ENCODE measurements around the gene SLC41A2. TPM values are rescaled to one million over a fixed set of nuclear protein-coding genes. Genes with fewer than 3 reads are reported as not detected.

SLC41A2 gene
- total and polyA plus RNA-seq, 9 of the 15 experiments (the other 6 are each of a cell fraction or from before 2014, with no cell fraction given), result 0.01 to 0.89 (median 0.16) TPM; not detected in 1

DNA sequence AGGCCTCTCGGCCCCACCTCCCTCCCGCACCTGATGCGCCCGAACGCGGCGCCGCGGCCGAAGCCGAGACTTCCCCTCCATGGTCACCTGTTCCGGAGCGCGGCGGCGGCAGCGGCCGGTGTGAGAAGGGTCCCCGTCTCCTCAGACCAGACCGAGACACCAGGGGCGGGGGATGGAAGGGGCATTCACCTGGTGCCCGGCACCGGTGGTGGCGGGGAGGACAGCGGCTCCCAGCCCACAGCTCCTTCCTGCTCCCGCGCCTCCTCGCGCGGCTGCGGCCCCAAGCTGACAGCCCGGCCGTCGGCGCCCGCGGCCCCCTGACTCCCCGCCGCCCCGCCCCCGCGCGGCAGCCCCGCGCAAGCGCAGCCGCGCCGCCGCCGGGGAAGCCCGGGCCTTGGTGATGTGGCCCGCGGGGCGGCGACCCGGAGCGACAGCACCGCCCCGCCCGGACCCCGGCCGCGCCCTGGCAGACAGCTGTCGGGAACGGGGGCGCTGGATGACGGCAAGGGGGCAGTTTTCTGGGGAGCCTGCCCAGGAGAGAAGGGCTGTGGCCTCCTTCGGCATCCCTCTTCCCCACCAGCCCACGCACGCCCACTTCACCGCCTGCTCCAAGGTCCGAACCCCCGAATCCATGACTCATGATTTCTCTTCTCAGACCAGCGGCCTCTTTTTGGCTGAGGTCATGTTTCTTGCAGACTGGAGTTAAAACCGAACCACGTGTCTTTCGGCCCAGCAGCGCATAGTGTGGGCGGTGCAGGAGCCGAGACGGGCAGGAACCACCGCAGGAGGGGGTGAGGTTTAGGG, at the start of gene SLC41A2 (continued):
- peak in 1 of 3 experiments; percentile 34 for TF ChIP-seq YY1 (IDR thresholded peaks at IDR 0.05; ENCODE audit: borderline replicate concordance in 1 of 3, control insufficient read depth in 1 of 3, extremely low read depth in 1 of 3, insufficient read depth in 3 of 3, insufficient read length in 1 of 3, insufficient replicate concordance in 2 of 3, low read depth in 1 of 3, low read length in 2 of 3)
- TF ChIP-seq JUND (IDR thresholded peaks at IDR 0.05; ENCODE audit: borderline replicate concordance, low read depth, low read length), result peak; percentile 80
- TF ChIP-seq JUND (tag; IDR thresholded peaks at IDR 0.05; ENCODE audit: borderline replicate concordance, low read depth, low read length), result peak; percentile 37; the same call in 1 of the 3 replicates
- TF ChIP-seq JUN (IDR thresholded peaks at IDR 0.05; ENCODE audit: borderline replicate concordance, low read depth, low read length), result 0 out of 2 replicates have a peak, but pooled peaks have one; percentile 60
- no peak for TF ChIP-seq JUN (CRISPR knock-in tag; IDR thresholded peaks at IDR 0.05; ENCODE audit: borderline replicate concordance)
- TF ChIP-seq EGR1 (conservative IDR thresholded peaks at IDR 0.05), result peak; percentile 100
- no peak for TF ChIP-seq SMARCC2 (IDR thresholded peaks at IDR 0.05; ENCODE audit: low read depth)
- TF ChIP-seq TAF15 (IDR thresholded peaks at IDR 0.05; ENCODE audit: low read depth, low read length), result no peak
- TF ChIP-seq CBFA2T2 (conservative IDR thresholded peaks at IDR 0.05), result peak; percentile 29; the same call in 1 of the 2 replicates
- TF ChIP-seq PHF8 (IDR thresholded peaks at IDR 0.05; ENCODE audit: borderline replicate concordance, low read length), result peak; percentile 53; the same call in 1 of the 2 replicates
- TF ChIP-seq, protein P1, sequence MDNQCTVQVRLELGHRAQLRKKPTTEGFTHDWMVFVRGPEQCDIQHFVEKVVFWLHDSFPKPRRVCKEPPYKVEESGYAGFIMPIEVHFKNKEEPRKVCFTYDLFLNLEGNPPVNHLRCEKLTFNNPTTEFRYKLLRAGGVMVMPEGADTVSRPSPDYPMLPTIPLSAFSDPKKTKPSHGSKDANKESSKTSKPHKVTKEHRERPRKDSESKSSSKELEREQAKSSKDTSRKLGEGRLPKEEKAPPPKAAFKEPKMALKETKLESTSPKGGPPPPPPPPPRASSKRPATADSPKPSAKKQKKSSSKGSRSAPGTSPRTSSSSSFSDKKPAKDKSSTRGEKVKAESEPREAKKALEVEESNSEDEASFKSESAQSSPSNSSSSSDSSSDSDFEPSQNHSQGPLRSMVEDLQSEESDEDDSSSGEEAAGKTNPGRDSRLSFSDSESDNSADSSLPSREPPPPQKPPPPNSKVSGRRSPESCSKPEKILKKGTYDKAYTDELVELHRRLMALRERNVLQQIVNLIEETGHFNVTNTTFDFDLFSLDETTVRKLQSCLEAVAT (IDR thresholded peaks at IDR 0.05), result no peak
- TF ChIP-seq, protein P2, sequence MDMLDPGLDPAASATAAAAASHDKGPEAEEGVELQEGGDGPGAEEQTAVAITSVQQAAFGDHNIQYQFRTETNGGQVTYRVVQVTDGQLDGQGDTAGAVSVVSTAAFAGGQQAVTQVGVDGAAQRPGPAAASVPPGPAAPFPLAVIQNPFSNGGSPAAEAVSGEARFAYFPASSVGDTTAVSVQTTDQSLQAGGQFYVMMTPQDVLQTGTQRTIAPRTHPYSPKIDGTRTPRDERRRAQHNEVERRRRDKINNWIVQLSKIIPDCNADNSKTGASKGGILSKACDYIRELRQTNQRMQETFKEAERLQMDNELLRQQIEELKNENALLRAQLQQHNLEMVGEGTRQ (CRISPR knock-in tag; IDR thresholded peaks at IDR 0.05), result peak; percentile 57
- TF ChIP-seq HDAC3 (IDR thresholded peaks at IDR 0.05; ENCODE audit: borderline replicate concordance, partially characterized antibody), result no peak
- TF ChIP-seq ZBTB1 (CRISPR knock-in tag; IDR thresholded peaks at IDR 0.05; ENCODE audit: borderline replicate concordance, low read depth), result 0 out of 2 replicates have a peak, but pooled peaks have one; percentile 28
- TF ChIP-seq, protein P3, sequence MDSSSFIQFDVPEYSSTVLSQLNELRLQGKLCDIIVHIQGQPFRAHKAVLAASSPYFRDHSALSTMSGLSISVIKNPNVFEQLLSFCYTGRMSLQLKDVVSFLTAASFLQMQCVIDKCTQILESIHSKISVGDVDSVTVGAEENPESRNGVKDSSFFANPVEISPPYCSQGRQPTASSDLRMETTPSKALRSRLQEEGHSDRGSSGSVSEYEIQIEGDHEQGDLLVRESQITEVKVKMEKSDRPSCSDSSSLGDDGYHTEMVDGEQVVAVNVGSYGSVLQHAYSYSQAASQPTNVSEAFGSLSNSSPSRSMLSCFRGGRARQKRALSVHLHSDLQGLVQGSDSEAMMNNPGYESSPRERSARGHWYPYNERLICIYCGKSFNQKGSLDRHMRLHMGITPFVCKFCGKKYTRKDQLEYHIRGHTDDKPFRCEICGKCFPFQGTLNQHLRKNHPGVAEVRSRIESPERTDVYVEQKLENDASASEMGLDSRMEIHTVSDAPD (CRISPR knock-in tag; IDR thresholded peaks at IDR 0.05), result no peak
- TF ChIP-seq, protein P4, sequence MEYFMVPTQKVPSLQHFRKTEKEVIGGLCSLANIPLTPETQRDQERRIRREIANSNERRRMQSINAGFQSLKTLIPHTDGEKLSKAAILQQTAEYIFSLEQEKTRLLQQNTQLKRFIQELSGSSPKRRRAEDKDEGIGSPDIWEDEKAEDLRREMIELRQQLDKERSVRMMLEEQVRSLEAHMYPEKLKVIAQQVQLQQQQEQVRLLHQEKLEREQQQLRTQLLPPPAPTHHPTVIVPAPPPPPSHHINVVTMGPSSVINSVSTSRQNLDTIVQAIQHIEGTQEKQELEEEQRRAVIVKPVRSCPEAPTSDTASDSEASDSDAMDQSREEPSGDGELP (CRISPR knock-in tag; IDR thresholded peaks at IDR 0.05; ENCODE audit: borderline replicate concordance), result peak; percentile 77
- peak; percentile 52; the same call in 1 of the 2 replicates for TF ChIP-seq SMARCA4 (IDR thresholded peaks at IDR 0.05)
- TF ChIP-seq, protein P5, sequence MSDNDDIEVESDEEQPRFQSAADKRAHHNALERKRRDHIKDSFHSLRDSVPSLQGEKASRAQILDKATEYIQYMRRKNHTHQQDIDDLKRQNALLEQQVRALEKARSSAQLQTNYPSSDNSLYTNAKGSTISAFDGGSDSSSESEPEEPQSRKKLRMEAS (CRISPR knock-in tag; IDR thresholded peaks at IDR 0.05), result peak; percentile 78
- TF ChIP-seq, protein P6, sequence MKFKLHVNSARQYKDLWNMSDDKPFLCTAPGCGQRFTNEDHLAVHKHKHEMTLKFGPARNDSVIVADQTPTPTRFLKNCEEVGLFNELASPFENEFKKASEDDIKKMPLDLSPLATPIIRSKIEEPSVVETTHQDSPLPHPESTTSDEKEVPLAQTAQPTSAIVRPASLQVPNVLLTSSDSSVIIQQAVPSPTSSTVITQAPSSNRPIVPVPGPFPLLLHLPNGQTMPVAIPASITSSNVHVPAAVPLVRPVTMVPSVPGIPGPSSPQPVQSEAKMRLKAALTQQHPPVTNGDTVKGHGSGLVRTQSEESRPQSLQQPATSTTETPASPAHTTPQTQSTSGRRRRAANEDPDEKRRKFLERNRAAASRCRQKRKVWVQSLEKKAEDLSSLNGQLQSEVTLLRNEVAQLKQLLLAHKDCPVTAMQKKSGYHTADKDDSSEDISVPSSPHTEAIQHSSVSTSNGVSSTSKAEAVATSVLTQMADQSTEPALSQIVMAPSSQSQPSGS (CRISPR knock-in tag; IDR thresholded peaks at IDR 0.05), result peak; percentile 30; the same call in 1 of the 2 replicates

All from K562 (cell line).